HCT116 (cell line): ENCODE results near the gene SNX20. TPM values are rescaled to one million over a fixed set of nuclear protein-coding genes. Genes with fewer than 3 reads are reported as not detected.

ENCODE experiments used
- ATAC-seq: fragments of 200-7000 bp; cut with Tn5 transposase; 2 replicates; pipeline ENCODE4 v1.9.1; 2020; ENCODE audit warnings: mild to moderate bottlenecking, moderate library complexity
- BruUV-seq: library from RNA; stranded (reverse); fragments of 400-500 nt; replicated peaks from 2 replicates; lab custom pipeline; 2021; lab: Mats Ljungman, UMichigan
- CTCF ChIA-PET: fragments of 300-600 bp; sonication (Branson Sonifier 250); formaldehyde crosslinking; loops from one replicate; lab custom pipeline; 2021; ENCODE audit warnings: antibody characterized with exemption; lab: Charles Lee
- POLR2A ChIA-PET: fragments of 300-600, 350-600 bp; sonication (Branson Sonifier 250); formaldehyde crosslinking; loops from one replicate; lab custom pipeline; 2021; ENCODE audit warnings: antibody characterized with exemption; lab: Charles Lee
- RAD21 ChIA-PET, 2 experiments: fragments of 300-600 bp; sonication (Branson Sonifier 250); formaldehyde crosslinking; loops; one replicate each; lab custom pipeline; 2023; ENCODE audit warnings: low total read pairs in 2 of 2; ENCODE audit not compliant: uncharacterized antibody in 2 of 2, unreplicated experiment in 2 of 2, low non-redundant PET in 1 of 2; lab: Charles Lee
- DNase-seq: peaks from one replicate; pipeline ENCODE4 v3.0.0-alpha.2; 2010; ENCODE audit warnings: low read depth, low spot score
- H2AFZ ChIP-seq: fragments of 200-600 bp; shearing (Covaris generic), sonication (generic); 2 replicates; pipeline ENCODE4 v1.6.1; 2017; ENCODE audit warnings: low read depth, mixed run types, mixed read lengths, antibody characterized with exemption, low read length; ENCODE audit not compliant: poor library complexity, severe bottlenecking
- H3K27ac ChIP-seq: 2 replicates; pipeline ENCODE4 v1.5.1; 2012; ENCODE audit warnings: low read depth, low read length
- H3K27me3 ChIP-seq: fragments of 200-600 bp; sonication (generic); 2 replicates; pipeline ENCODE4 v1.6.1; 2016; ENCODE audit warnings: mixed run types, low read length, mixed read lengths; ENCODE audit not compliant: insufficient read depth
- H3K36me3 ChIP-seq, 2 experiments: fragments of 200-500 bp in 1 of 2; fragments of 200-600 bp in 1 of 2; sonication (Bioruptor generic) in 1 of 2; sonication (generic) in 1 of 2; 2 replicates each; pipeline versions ENCODE4 v1.5.1 to v1.6.1; 2014 to 2016; ENCODE audit warnings: low read length in 2 of 2, inconsistent platforms in 1 of 2, mixed read lengths in 1 of 2, mixed run types in 1 of 2; ENCODE audit not compliant: insufficient read depth in 2 of 2, control insufficient read depth in 1 of 2
- H3K4me1 ChIP-seq, 2 experiments: fragments of 200-600 bp in 1 of 2; sonication (generic) in 1 of 2; 2 replicates each; pipeline versions ENCODE4 v1.5.1 to v1.6.1; 2012 to 2017; ENCODE audit warnings: low read length in 2 of 2, inconsistent platforms in 1 of 2, mild to moderate bottlenecking in 1 of 2, mixed read lengths in 1 of 2, mixed run types in 1 of 2, moderate library complexity in 1 of 2; ENCODE audit not compliant: insufficient read depth in 2 of 2, control insufficient read depth in 1 of 2
- H3K4me2 ChIP-seq: fragments of 200-600 bp; sonication (generic); 2 replicates; pipeline ENCODE4 v1.6.1; 2017; ENCODE audit warnings: mixed run types, low read length, mixed read lengths
- H3K4me3 ChIP-seq, 2 experiments: fragments of 200-600 bp in 1 of 2; sonication (generic) in 1 of 2; replicated peaks in 1 of 2; 2 replicates each; pipeline ENCODE4 v1.5.1; 2011 to 2016; ENCODE audit warnings: low read length in 2 of 2, control low read depth in 1 of 2, low read depth in 1 of 2, mild to moderate bottlenecking in 1 of 2, mixed read lengths in 1 of 2, mixed run types in 1 of 2
- H3K79me2 ChIP-seq: fragments of 200-600 bp; sonication (generic); 2 replicates; pipeline ENCODE4 v1.6.1; 2017; ENCODE audit warnings: mild to moderate bottlenecking, mixed run types, low read length, moderate library complexity, mixed read lengths; ENCODE audit not compliant: insufficient read depth
- H3K9ac ChIP-seq: fragments of 200-600 bp; sonication (generic); 2 replicates; pipeline ENCODE4 v1.6.1; 2016; ENCODE audit warnings: low read length, mixed read lengths
- H3K9me2 ChIP-seq: fragments of 200-600 bp; sonication (generic), shearing (Covaris generic); 2 replicates; pipeline ENCODE4 v1.6.1; 2017; ENCODE audit warnings: mixed run types, mild to moderate bottlenecking, moderate library complexity; ENCODE audit not compliant: insufficient read depth
- H3K9me3 ChIP-seq, 2 experiments: fragments of 200-500 bp in 1 of 2; fragments of 200-600 bp in 1 of 2; sonication (Bioruptor generic) in 1 of 2; sonication (generic) in 1 of 2; 2 replicates each; pipeline ENCODE4 v1.6.1; 2014 to 2017; ENCODE audit warnings: low read length in 2 of 2, mixed read lengths in 2 of 2, inconsistent platforms in 1 of 2, low read depth in 1 of 2, mild to moderate bottlenecking in 1 of 2, mixed run types in 1 of 2, moderate library complexity in 1 of 2; ENCODE audit not compliant: control insufficient read depth in 1 of 2, insufficient read depth in 1 of 2
- H4K20me1 ChIP-seq: fragments of 200-600 bp; sonication (generic), shearing (Covaris generic); 2 replicates; pipeline ENCODE4 v1.6.1; 2017; ENCODE audit warnings: mixed run types, mild to moderate bottlenecking, moderate library complexity; ENCODE audit not compliant: insufficient read depth
- CBX3 ChIP-seq: IDR thresholded peaks from 2 replicates; pipeline ENCODE4 v1.6.1; 2012; ENCODE audit warnings: low read depth
- CEBPB ChIP-seq: IDR thresholded peaks from 2 replicates; pipeline ENCODE4 v1.6.1; 2012; ENCODE audit warnings: low read depth
- POLR2AphosphoS5 ChIP-seq: IDR thresholded peaks from 2 replicates; pipeline ENCODE4 v1.6.1; 2011; ENCODE audit warnings: mild to moderate bottlenecking, low read depth, low read length, moderate library complexity
- RAD21 ChIP-seq: IDR thresholded peaks from 2 replicates; pipeline ENCODE4 v1.6.1; 2012; ENCODE audit warnings: low read depth, mild to moderate bottlenecking
- TCF7L2 ChIP-seq: IDR thresholded peaks from 2 replicates; pipeline ENCODE4 v1.7.0; 2011; ENCODE audit warnings: borderline replicate concordance, inconsistent platforms; ENCODE audit not compliant: insufficient read depth, insufficient read length; ENCODE audit errors: extremely low read depth
- YY1 ChIP-seq: IDR thresholded peaks from 2 replicates; pipeline ENCODE4 v1.6.1; 2011; ENCODE audit warnings: low read length, low read depth, moderate library complexity, mild to moderate bottlenecking; ENCODE audit not compliant: insufficient replicate concordance; ENCODE audit errors: extremely low read depth
- intact Hi-C: fragments of 100-400 bp; cut with micrococcal nuclease; formaldehyde crosslinking; loops from 2 replicates; pipeline ENCODE4 v1.10.0; 2022
- total RNA-seq: library from RNA; stranded (reverse); gene quantifications from one replicate; pipeline ENCODE4 v1.2.1, GENCODE V29; 2021; ENCODE audit not compliant: unreplicated experiment
- TF ChIP-seq, protein P1 (sequence below): IDR thresholded peaks from 2 replicates; pipeline ENCODE4 v1.6.1; 2011; ENCODE audit warnings: mild to moderate bottlenecking, low read length, moderate library complexity; ENCODE audit not compliant: insufficient replicate concordance; ENCODE audit errors: extremely low read depth
- TF ChIP-seq, protein P2 (sequence below): IDR thresholded peaks from 2 replicates; pipeline ENCODE4 v1.6.1; 2012; ENCODE audit warnings: low read depth
- TF ChIP-seq, protein P3 (sequence below): IDR thresholded peaks from 2 replicates; pipeline ENCODE4 v1.6.1; 2012

The SNX20 gene
- total RNA-seq, 1 experiment from 2014 or later, result 0.07 TPM

DNA sequence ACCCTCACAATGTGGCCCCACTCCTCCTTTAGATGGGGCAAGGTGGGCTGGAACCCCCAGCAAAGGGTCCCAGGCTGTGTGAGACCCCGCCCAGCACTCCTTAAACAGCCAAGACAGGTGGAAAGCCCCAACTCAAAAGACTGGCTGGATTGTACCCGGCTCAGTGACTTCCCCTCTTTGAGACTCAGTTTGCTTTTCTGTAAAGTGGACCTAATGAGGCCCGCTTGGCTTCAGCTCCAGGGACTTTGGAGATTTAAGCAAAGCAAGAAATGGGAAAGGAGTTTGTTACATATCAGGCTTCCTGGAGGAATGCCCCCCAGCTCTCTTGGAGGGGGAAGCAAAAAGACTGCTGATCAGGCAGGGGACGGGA is 39.3 kb downstream of the SNX20 start:
- ChIA-PET CTCF (interaction anchor here (1.3 kb wide), 1 partner anchor 24 kb away, joined by 5 read pairs; no protein-coding TSS in a partner anchor), POLR2A (no interaction called here), RAD21 (no interaction called here)
- intact Hi-C loops, result no loop called here
- BruUV-seq, result no TSS peak
- no peaks in the 10 kb centered on the region for H3K27me3 ChIP-seq
- H3K9me2 ChIP-seq, result no peaks in the 10 kb centered on the region
- no peak overlapping the region for H3K4me3 ChIP-seq
- H2AFZ ChIP-seq, result no peak overlapping the region
- ATAC-seq (no peak), DNase-seq (no peak)
- no peak overlapping the region for H3K4me2 ChIP-seq
- TF ChIP-seq CBX3, result no peak
- no peaks in the 10 kb centered on the region for H4K20me1 ChIP-seq
- no peak overlapping the region for H3K27ac ChIP-seq
- H3K4me1 ChIP-seq, result no peaks in the 10 kb centered on the region
- H3K9me3 ChIP-seq, result no peaks in the 10 kb centered on the region
- no peaks in the 10 kb centered on the region for H3K36me3 ChIP-seq
- no peak overlapping the region for H3K9ac ChIP-seq
- no peaks in the 10 kb centered on the region for H3K79me2 ChIP-seq

DNA sequence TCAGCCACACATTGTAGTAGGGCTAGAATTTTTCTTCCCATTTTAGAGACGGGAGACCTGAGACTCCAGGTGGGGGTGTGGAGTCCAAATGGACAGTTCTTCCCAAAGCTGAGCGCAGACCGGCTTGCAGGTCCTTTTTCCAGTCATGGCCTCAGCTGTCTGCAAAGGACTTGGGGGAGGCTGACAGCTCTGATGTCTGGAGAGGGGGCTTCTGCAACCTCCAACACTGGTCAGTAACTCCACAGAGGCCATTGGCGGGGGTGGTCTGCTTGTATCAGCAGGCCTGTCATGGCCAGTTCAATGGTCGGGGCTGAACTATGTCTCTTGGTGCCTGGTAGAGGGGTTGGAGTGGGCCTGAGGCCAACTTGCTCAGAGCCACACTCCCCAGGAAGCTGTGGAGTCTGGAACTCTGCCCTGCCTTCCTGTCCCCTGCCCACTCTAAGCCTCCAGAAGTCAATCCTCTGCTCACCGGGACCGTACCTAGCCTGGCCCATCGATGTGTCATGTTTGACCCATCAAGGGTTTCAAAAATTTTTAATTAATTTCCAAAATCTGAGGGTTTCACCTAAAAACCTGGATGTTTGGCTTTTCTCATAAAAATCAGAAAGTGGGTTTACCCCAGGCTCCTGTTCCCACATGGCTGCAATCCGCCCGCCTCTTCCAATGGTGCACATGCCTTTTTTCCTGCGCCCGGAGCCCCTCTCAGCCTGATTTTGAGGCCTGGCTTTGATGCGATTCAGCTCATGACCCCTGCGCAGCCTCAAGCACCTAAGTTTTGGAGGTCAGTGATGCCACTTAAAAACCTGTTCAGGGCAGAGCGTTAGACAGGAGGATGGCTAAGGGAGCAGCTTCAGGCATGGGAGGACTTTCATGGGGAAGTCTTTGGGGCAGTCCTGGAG is 39.9 kb downstream of the SNX20 start:
- no peaks in the 10 kb centered on the region for H3K79me2 ChIP-seq
- intact Hi-C loops, result no loop called here
- H3K9ac ChIP-seq, result no peak overlapping the region
- ATAC-seq (no peak), DNase-seq (no peak)
- TF ChIP-seq, protein P1, sequence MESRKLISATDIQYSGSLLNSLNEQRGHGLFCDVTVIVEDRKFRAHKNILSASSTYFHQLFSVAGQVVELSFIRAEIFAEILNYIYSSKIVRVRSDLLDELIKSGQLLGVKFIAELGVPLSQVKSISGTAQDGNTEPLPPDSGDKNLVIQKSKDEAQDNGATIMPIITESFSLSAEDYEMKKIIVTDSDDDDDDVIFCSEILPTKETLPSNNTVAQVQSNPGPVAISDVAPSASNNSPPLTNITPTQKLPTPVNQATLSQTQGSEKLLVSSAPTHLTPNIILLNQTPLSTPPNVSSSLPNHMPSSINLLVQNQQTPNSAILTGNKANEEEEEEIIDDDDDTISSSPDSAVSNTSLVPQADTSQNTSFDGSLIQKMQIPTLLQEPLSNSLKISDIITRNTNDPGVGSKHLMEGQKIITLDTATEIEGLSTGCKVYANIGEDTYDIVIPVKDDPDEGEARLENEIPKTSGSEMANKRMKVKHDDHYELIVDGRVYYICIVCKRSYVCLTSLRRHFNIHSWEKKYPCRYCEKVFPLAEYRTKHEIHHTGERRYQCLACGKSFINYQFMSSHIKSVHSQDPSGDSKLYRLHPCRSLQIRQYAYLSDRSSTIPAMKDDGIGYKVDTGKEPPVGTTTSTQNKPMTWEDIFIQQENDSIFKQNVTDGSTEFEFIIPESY, result no peak
- TF ChIP-seq, protein P2, sequence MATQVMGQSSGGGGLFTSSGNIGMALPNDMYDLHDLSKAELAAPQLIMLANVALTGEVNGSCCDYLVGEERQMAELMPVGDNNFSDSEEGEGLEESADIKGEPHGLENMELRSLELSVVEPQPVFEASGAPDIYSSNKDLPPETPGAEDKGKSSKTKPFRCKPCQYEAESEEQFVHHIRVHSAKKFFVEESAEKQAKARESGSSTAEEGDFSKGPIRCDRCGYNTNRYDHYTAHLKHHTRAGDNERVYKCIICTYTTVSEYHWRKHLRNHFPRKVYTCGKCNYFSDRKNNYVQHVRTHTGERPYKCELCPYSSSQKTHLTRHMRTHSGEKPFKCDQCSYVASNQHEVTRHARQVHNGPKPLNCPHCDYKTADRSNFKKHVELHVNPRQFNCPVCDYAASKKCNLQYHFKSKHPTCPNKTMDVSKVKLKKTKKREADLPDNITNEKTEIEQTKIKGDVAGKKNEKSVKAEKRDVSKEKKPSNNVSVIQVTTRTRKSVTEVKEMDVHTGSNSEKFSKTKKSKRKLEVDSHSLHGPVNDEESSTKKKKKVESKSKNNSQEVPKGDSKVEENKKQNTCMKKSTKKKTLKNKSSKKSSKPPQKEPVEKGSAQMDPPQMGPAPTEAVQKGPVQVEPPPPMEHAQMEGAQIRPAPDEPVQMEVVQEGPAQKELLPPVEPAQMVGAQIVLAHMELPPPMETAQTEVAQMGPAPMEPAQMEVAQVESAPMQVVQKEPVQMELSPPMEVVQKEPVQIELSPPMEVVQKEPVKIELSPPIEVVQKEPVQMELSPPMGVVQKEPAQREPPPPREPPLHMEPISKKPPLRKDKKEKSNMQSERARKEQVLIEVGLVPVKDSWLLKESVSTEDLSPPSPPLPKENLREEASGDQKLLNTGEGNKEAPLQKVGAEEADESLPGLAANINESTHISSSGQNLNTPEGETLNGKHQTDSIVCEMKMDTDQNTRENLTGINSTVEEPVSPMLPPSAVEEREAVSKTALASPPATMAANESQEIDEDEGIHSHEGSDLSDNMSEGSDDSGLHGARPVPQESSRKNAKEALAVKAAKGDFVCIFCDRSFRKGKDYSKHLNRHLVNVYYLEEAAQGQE, result no peak
- TF ChIP-seq TCF7L2 (no peak), CBX3 (no peak), RAD21 (no peak), POLR2AphosphoS5 (no peak), CEBPB (no peak), YY1 (no peak)
- TF ChIP-seq, protein P3, sequence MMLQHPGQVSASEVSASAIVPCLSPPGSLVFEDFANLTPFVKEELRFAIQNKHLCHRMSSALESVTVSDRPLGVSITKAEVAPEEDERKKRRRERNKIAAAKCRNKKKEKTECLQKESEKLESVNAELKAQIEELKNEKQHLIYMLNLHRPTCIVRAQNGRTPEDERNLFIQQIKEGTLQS, result no peak
- H3K27ac ChIP-seq, result no peak overlapping the region
- BruUV-seq, result no TSS peak
- H3K4me1 ChIP-seq, result no peaks in the 10 kb centered on the region
- no peaks in the 10 kb centered on the region for H3K9me3 ChIP-seq
- H3K36me3 ChIP-seq, result no peaks in the 10 kb centered on the region
- H4K20me1 ChIP-seq, result no peaks in the 10 kb centered on the region
- POLR2A ChIA-PET, result interaction anchor here (0.6 kb wide), 1 partner anchor 118 kb away, joined by 4 read pairs; no protein-coding TSS in a partner anchor
- H3K4me2 ChIP-seq, result no peak overlapping the region
- no peaks in the 10 kb centered on the region for H3K27me3 ChIP-seq
- no peak overlapping the region for H3K4me3 ChIP-seq
- RAD21 ChIA-PET, result no interaction called here
- no peak overlapping the region for H2AFZ ChIP-seq
- CTCF ChIA-PET, result no interaction called here
- no peaks in the 10 kb centered on the region for H3K9me2 ChIP-seq
